ENCODE results near the gene RRP9.

Gene RRP9

DNA sequence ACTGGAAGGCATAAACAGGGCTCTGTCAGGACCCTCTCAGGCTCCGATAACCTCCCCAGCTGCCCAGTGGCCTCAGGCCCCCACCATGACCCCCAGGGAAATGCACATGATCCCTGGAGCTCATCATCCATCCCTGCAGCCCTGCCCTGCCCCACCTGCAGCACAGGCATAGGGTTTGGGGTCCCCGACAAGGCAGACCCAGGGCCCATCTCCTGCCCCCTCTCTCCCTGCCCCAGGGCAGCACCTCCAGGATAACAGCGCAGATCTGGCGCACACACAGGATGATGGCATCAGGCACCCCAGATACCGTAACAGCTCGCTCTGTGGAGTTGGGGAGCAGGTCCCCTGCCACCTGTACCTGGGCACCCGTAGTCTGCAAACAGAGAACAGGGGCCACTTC, 17.9 kb upstream of the RRP9 start:
- no peak overlapping the region for H3K4me3 ChIP-seq (ENCODE audit: low read depth, low read length)
- no peak for TF ChIP-seq CTCF (IDR thresholded peaks at IDR 0.05; ENCODE audit: low read depth, low read length)

DNA sequence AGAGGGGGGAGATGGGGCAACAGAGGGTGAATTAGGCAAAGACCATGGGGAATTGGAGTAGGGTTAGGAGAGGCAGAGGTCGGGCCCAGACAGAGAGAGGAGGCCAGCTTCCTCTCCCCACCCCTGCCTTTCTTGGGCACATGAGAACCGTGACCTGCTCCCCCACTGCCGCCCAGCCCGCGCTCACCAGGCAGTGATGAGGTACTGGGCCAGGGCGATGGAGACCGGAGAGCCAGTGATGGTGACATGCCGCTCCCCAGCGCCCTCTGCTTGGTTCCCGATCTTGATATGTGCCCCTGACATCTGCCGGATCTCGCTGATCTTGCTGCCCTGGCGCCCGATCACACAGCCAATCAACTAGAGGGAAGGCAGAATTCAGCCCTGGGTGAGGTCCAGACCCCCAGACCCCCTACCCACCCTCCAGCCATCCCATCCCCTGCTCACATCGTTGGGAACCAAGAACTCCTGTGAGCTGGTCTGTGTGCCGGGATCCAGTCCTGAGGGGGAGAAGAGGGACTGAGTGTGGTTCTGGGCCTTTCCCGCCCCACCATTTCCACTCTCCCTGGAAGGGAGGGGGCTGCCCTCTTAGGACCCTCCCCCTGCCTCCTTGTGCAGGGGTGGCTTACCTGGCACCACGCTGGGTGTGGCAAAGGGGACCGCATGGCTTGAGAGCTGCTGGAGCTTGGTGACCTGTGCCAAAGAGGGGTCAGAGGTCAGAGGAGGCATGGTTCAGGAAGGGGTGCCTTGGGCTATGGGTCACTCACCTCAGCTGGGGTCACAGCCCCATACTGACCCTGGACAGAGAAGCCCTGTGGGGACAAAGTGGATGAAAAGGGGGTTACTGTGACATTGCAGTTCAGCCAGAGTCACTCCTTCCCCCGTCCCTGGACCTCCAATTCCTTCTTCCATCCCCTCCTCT, 17.2 kb upstream of the RRP9 start:
- no peak for TF ChIP-seq CTCF (IDR thresholded peaks at IDR 0.05; ENCODE audit: low read depth, low read length)
- H3K4me3 ChIP-seq (ENCODE audit: low read depth, low read length), result no peak overlapping the region

- H3K4me3 ChIP-seq (ENCODE audit: low read depth, low read length), result no peak overlapping the region
- no peak for TF ChIP-seq CTCF (IDR thresholded peaks at IDR 0.05; ENCODE audit: low read depth, low read length)
Measured at GRCh38 chr3:51957520-51958205, 16.0 kb upstream of the RRP9 start.

DNA sequence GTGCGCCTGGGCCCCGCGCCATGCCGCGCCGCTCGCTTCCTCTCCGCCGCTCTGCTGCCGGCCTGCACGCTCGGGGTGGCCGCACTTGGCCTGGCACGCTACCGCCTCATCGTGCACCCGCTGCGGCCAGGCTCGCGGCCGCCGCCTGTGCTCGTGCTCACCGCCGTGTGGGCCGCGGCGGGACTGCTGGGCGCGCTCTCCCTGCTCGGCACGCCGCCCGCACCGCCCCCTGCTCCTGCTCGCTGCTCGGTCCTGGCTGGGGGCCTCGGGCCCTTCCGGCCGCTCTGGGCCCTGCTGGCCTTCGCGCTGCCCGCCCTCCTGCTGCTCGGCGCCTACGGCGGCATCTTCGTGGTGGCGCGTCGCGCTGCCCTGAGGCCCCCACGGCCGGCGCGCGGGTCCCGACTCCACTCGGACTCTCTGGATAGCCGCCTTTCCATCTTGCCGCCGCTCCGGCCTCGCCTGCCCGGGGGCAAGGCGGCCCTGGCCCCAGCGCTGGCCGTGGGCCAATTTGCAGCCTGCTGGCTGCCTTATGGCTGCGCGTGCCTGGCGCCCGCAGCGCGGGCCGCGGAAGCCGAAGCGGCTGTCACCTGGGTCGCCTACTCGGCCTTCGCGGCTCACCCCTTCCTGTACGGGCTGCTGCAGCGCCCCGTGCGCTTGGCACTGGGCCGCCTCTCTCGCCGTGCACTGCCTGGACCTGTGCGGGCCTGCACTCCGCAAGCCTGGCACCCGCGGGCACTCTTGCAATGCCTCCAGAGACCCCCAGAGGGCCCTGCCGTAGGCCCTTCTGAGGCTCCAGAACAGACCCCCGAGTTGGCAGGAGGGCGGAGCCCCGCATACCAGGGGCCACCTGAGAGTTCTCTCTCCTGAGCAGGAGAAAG, 14.4 kb upstream of the RRP9 start:
- no peak overlapping the region for H3K4me3 ChIP-seq (ENCODE audit: low read depth, low read length)
- peak; percentile 27; the same call in 1 of the 2 replicates for TF ChIP-seq CTCF (IDR thresholded peaks at IDR 0.05; ENCODE audit: low read depth, low read length)

- no peak for TF ChIP-seq CTCF (IDR thresholded peaks at IDR 0.05; ENCODE audit: low read depth, low read length)
- no peak within 1 kb of the TSS for H3K4me3 ChIP-seq (ENCODE audit: low read depth, low read length)
Measured at GRCh38 chr3:51955175-51955892, 13.6 kb upstream of the RRP9 start, which contains the start of gene GPR62. TSS of gene GPR62 (plus strand) at chr3:51955381. CDS start at chr3:51955653, 272 bp downstream.

DNA sequence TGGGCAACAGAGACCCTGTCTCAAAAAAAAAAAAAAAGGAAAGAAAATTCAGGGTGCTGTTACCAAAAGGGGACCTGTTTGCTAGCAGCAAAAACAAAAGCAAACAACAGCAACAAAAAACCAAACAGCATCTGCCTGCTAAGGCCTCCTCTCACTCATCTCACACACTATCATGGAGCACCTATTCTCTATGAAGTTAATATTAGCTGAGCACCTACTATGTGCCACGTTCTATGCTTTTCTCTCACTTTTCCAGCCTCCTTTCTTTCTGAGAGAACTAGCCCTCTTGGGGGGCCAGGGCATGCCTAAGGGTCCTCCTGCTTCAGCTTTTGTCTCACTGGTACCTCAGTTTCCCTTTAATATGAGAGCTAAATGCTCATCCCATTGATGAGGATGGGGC, 13.0 kb upstream of the RRP9 start:
- no peak for TF ChIP-seq CTCF (IDR thresholded peaks at IDR 0.05; ENCODE audit: low read depth, low read length)
- no peak overlapping the region for H3K4me3 ChIP-seq (ENCODE audit: low read depth, low read length)
